IMR-90 (cell line): ENCODE data around the gene SPATA31D1. TPM values are rescaled to one million over a fixed set of nuclear protein-coding genes. Genes with fewer than 3 reads are reported as not detected.

ENCODE experiments used
- ATAC-seq: fragments of 200-7000 bp; cut with Tn5 transposase; 2 replicates; pipeline ENCODE4 v1.9.1; 2020; ENCODE audit warnings: low read depth, mild to moderate bottlenecking, moderate library complexity
- BruUV-seq: library from RNA; stranded (reverse); fragments of 400-500 nt; replicated peaks from 2 replicates; lab custom pipeline; 2021; lab: Mats Ljungman, UMichigan
- CTCF ChIA-PET: fragments of 300-600 bp; formaldehyde crosslinking; extraction: SDS; loops from one replicate; lab custom pipeline; 2021; ENCODE audit warnings: antibody characterized with exemption; lab: Yijun Ruan, JAX
- POLR2A ChIA-PET: fragments of 300-600 bp; sonication (Branson Sonifier 250); formaldehyde crosslinking; loops from one replicate; lab custom pipeline; 2022; ENCODE audit warnings: antibody characterized with exemption; ENCODE audit not compliant: unreplicated experiment; lab: Charles Lee
- DNase-seq: peaks from one replicate; pipeline ENCODE4 v3.0.0; 2013
- H2AFZ ChIP-seq: replicated peaks from 2 replicates; pipeline ENCODE3; 2013; ENCODE audit warnings: low read length, mild to moderate bottlenecking; ENCODE audit not compliant: poor library complexity
- H2AK5ac ChIP-seq: 2 replicates; pipeline ENCODE4 v1.6.1; 2013; ENCODE audit warnings: low read depth, low read length, inconsistent platforms
- H2AK9ac ChIP-seq: replicated peaks from 2 replicates; pipeline ENCODE3; 2013; ENCODE audit warnings: mild to moderate bottlenecking, low read depth, low read length, moderate library complexity; ENCODE audit not compliant: poor library complexity
- H2BK120ac ChIP-seq: 2 replicates; pipeline ENCODE4 v1.6.1; 2013; ENCODE audit warnings: low read depth, low read length, inconsistent platforms
- H2BK15ac ChIP-seq: 3 replicates; pipeline ENCODE4 v1.6.1; 2013; ENCODE audit warnings: low read depth, low read length, inconsistent platforms
- H2BK20ac ChIP-seq: 2 replicates; pipeline ENCODE4 v1.6.1; 2013; ENCODE audit warnings: low read depth, mild to moderate bottlenecking, inconsistent platforms, low read length, moderate library complexity
- H2BK5ac ChIP-seq: 2 replicates; pipeline ENCODE4 v1.6.1; 2013; ENCODE audit warnings: mild to moderate bottlenecking, low read depth, low read length, inconsistent platforms; ENCODE audit not compliant: poor library complexity, severe bottlenecking
- H3K14ac ChIP-seq: replicated peaks from 2 replicates; pipeline ENCODE4 v1.6.1; 2013; ENCODE audit warnings: low read depth, low read length, inconsistent platforms
- H3K18ac ChIP-seq: 2 replicates; pipeline ENCODE4 v1.6.1; 2013; ENCODE audit warnings: low read depth, low read length, control low read depth
- H3K23ac ChIP-seq: 2 replicates; pipeline ENCODE4 v1.6.1; 2013; ENCODE audit warnings: low read depth, low read length, inconsistent platforms
- H3K27ac ChIP-seq: 2 replicates; pipeline ENCODE4 v1.5.1; 2013; ENCODE audit warnings: mild to moderate bottlenecking, control low read depth, low read length; ENCODE audit not compliant: insufficient read depth
- H3K27me3 ChIP-seq: 2 replicates; pipeline ENCODE4 v1.6.1; 2013; ENCODE audit warnings: low read length; ENCODE audit not compliant: control insufficient read depth, insufficient read depth
- H3K36me3 ChIP-seq: 2 replicates; pipeline ENCODE4 v1.6.1; 2013; ENCODE audit warnings: low read length, mixed read lengths; ENCODE audit not compliant: control insufficient read depth, insufficient read depth
- H3K4ac ChIP-seq: 2 replicates; pipeline ENCODE4 v1.6.1; 2013; ENCODE audit warnings: low read depth, low read length, inconsistent platforms
- H3K4me1 ChIP-seq: 2 replicates; pipeline ENCODE4 v1.6.1; 2013; ENCODE audit warnings: low read length, mixed read lengths; ENCODE audit not compliant: control insufficient read depth, insufficient read depth
- H3K4me2 ChIP-seq: 2 replicates; pipeline ENCODE4 v1.6.1; 2013; ENCODE audit warnings: low read depth, mild to moderate bottlenecking, control low read depth, low read length, moderate library complexity
- H3K4me3 ChIP-seq: 2 replicates; pipeline ENCODE4 v1.5.1; 2013; ENCODE audit warnings: low read depth, mild to moderate bottlenecking, control low read depth, low read length, moderate library complexity; ENCODE audit not compliant: insufficient read depth
- H3K56ac ChIP-seq: 2 replicates; pipeline ENCODE4 v1.6.1; 2013; ENCODE audit warnings: low read length, inconsistent platforms; ENCODE audit not compliant: insufficient read depth; ENCODE audit errors: extremely low read depth
- H3K79me1 ChIP-seq, 2 experiments: 2 replicates each; pipeline ENCODE4 v1.6.1; 2013; ENCODE audit warnings: low read length in 2 of 2, inconsistent platforms in 1 of 2, low read depth in 1 of 2
- H3K9ac ChIP-seq: 2 replicates; pipeline ENCODE4 v1.6.1; 2013; ENCODE audit warnings: low read depth, low read length, control low read depth
- H3K9me1 ChIP-seq: 2 replicates; pipeline ENCODE4 v1.6.1; 2013; ENCODE audit warnings: low read length, inconsistent platforms; ENCODE audit not compliant: insufficient read depth
- H3K9me3 ChIP-seq: 2 replicates; pipeline ENCODE4 v1.6.1; 2013; ENCODE audit warnings: low read length; ENCODE audit not compliant: control insufficient read depth, insufficient read depth
- H4K20me1 ChIP-seq: 2 replicates; pipeline ENCODE4 v1.6.1; 2013; ENCODE audit warnings: low read length, inconsistent platforms; ENCODE audit not compliant: insufficient read depth
- H4K5ac ChIP-seq: 2 replicates; pipeline ENCODE4 v1.6.1; 2013; ENCODE audit warnings: mild to moderate bottlenecking, low read depth, low read length, control low read depth
- H4K8ac ChIP-seq, 2 experiments: 2 replicates each; pipeline ENCODE4 v1.6.1; 2013; ENCODE audit warnings: low read depth in 2 of 2, low read length in 2 of 2, control low read depth in 1 of 2, inconsistent platforms in 1 of 2
- H4K91ac ChIP-seq: 2 replicates; pipeline ENCODE4 v1.6.1; 2013; ENCODE audit warnings: low read depth, low read length, inconsistent platforms; ENCODE audit not compliant: insufficient read depth
- CEBPB ChIP-seq: IDR thresholded peaks from 2 replicates; pipeline ENCODE4 v1.6.1; 2012; ENCODE audit warnings: low read depth, low read length, improper control_type of control experiment
- CHD1 ChIP-seq: IDR thresholded peaks from 2 replicates; pipeline ENCODE4 v1.6.1; 2012; ENCODE audit warnings: low read depth, low read length, improper control_type of control experiment
- FOS ChIP-seq: fragments of 150-350 bp; IDR thresholded peaks from 2 replicates; pipeline ENCODE4 v1.6.1; 2016; ENCODE audit warnings: low read depth, low read length
- MAFK ChIP-seq: IDR thresholded peaks from 2 replicates; pipeline ENCODE4 v1.6.1; 2012; ENCODE audit warnings: low read depth, low read length, improper control_type of control experiment
- MAZ ChIP-seq: IDR thresholded peaks from 2 replicates; pipeline ENCODE4 v1.6.1; 2012; ENCODE audit warnings: low read depth, mild to moderate bottlenecking, low read length, improper control_type of control experiment, moderate library complexity, borderline replicate concordance
- MXI1 ChIP-seq: IDR thresholded peaks from 2 replicates; pipeline ENCODE4 v1.6.1; 2012; ENCODE audit warnings: low read depth, mild to moderate bottlenecking, low read length, moderate library complexity, borderline replicate concordance
- NFE2L2 ChIP-seq: fragments of 150-350 bp; IDR thresholded peaks from 2 replicates; pipeline ENCODE4 v1.6.1; 2016; ENCODE audit warnings: low read depth, mild to moderate bottlenecking, low read length
- POLR2A ChIP-seq: IDR thresholded peaks from 2 replicates; pipeline ENCODE4 v1.6.1; 2012; ENCODE audit warnings: mild to moderate bottlenecking, low read depth, low read length
- RCOR1 ChIP-seq: IDR thresholded peaks from 2 replicates; pipeline ENCODE4 v1.6.1; 2012; ENCODE audit warnings: mild to moderate bottlenecking, low read length, improper control_type of control experiment; ENCODE audit not compliant: insufficient replicate concordance
- RFX5 ChIP-seq: IDR thresholded peaks from 2 replicates; pipeline ENCODE4 v1.8.0; 2012; ENCODE audit warnings: low read depth, mild to moderate bottlenecking, low read length, moderate library complexity
- SMC3 ChIP-seq: fragments of 150-350 bp; IDR thresholded peaks from 2 replicates; pipeline ENCODE4 v1.6.1; 2016; ENCODE audit warnings: low read depth, mild to moderate bottlenecking, antibody characterized with exemption, low read length, moderate library complexity
- WGBS, 2 experiments: methylation state at CpG; one replicate each; pipeline versions ENCODE4 v1.1.5 to v1.1.7; 2013; ENCODE audit warnings: missing lambda C conversion rate in 2 of 2; ENCODE audit not compliant: insufficient read length in 1 of 2; ENCODE audit errors: extremely low coverage in 2 of 2; 5-methylcytosine and 5-hydroxymethylcytosine counted together
- dilution Hi-C: fragments of 300-500 bp; cut with HindIII; formaldehyde crosslinking; loops from one replicate; pipeline ENCODE4 v1.14.3; 2018; ENCODE audit warnings: low sequenced_read_pairs; ENCODE audit not compliant: unreplicated experiment
- in situ Hi-C: fragments of 300-500 bp; cut with MboI; formaldehyde crosslinking; loops from 3 replicates; pipeline ENCODE4 v1.14.3; 2019; ENCODE audit warnings: low sequenced_read_pairs, inconsistent platforms, mixed read lengths
- intact Hi-C: fragments of 100-400 bp; cut with micrococcal nuclease; formaldehyde crosslinking; loops from 2 replicates; pipeline ENCODE4 v1.10.0; 2022
- polyA plus RNA-seq, 3 experiments: library from polyadenylated mRNA; depleted of rRNA; stranded (reverse); fragments of >200 nt; gene quantifications; 2 replicates each; pipeline ENCODE4 v1.2.3, GENCODE V29; 2012; ENCODE audit warnings: low replicate concordance in 1 of 3
- total RNA-seq: library from RNA; depleted of rRNA; stranded (reverse); fragments of >200 nt; gene quantifications from 2 replicates; pipeline ENCODE4 v1.2.3, GENCODE V29; 2012
- TF ChIP-seq, protein P1 (sequence below): fragments of 150-350 bp; IDR thresholded peaks from 2 replicates; pipeline ENCODE4 v1.6.1; 2017; ENCODE audit warnings: mild to moderate bottlenecking, antibody characterized with exemption, low read length, low read depth
- TF ChIP-seq, protein P2 (sequence below): fragments of 150-350 bp; IDR thresholded peaks from 2 replicates; pipeline ENCODE4 v1.6.1; 2016; ENCODE audit warnings: low read depth, mild to moderate bottlenecking, low read length, moderate library complexity, borderline replicate concordance
- TF ChIP-seq, protein P3 (sequence below): conservative IDR thresholded peaks from 2 replicates; pipeline ENCODE4 v1.5.1; 2012; ENCODE audit warnings: mild to moderate bottlenecking, low read depth, low read length, improper control_type of control experiment

The SPATA31D1 gene
- total and polyA plus RNA-seq, 2 of the 4 experiments (the other 2 are of a cell fraction), result not detected

DNA sequence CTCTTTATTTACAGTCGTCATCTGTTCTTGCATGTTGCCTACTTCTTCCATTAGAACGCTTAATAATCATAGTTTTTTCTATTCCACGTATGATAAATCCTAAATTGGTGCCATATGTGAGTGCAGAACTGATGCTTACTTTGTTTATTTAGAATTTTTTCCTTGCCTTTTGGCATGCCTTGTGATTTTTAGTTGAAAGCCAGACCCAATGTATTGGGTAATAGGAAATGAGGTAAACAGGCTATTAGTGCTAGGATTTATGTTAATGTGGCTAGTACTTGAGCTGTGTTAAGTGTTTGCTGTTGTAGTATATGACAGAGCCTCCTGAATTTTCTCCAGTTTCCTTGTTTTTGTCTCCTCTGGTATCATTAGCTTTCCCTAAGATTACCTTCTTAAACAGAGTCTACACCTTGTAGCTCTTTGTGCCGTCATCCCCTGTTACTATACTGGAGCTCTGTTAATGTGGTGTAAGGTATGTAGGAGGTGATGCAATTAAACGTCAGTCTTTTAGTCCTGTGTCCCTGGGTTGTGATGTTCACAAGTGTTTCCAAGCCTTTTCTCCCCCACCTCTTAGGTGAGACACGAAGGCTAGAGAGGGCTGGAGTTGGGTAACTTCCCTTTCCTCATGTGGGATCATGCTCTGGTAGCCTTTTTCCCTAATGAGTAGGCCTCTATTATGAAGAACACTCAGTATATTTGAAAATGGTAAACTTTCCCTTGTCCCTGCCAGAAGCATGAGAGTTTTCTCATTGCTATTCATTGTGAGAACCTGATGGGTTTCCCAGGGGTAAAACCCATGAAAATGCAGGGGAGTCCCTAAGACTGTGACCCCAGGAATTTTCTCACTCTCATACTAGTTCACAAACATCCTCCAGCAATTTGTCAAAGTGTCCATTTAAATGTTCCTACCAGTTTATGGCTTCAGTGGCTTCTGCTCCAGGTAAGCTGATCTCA is 24.1 kb upstream of the SPATA31D1 start:
- H3K4me2 ChIP-seq, result no peak overlapping the region
- no peak overlapping the region for H2BK120ac ChIP-seq
- dilution Hi-C loops (no loop called here), in situ Hi-C loops (no loop called here), intact Hi-C loops (no loop called here)
- H2AK5ac ChIP-seq, result no peak overlapping the region
- H3K79me1 ChIP-seq, result no peaks in the 10 kb centered on the region
- peaks cover 3% of the 10 kb centered on the region; the same call in 1 of the 2 replicates for H3K4me1 ChIP-seq
- H4K20me1 ChIP-seq, result no peaks in the 10 kb centered on the region
- no peak overlapping the region for H3K4ac ChIP-seq
- no peak overlapping the region for H2BK20ac ChIP-seq
- H4K8ac ChIP-seq, result no peak overlapping the region
- H3K9me1 ChIP-seq, result no peaks in the 10 kb centered on the region
- WGBS, 2 experiments, result no CpG with 5 or more reads among the region's 6 CpGs
- peak; percentile 15 for DNase-seq
- H4K5ac ChIP-seq, result no peak overlapping the region
- no peak overlapping the region for H3K14ac ChIP-seq
- H4K91ac ChIP-seq, result no peak overlapping the region
- BruUV-seq, result no TSS peak
- H2BK5ac ChIP-seq, result no peak overlapping the region
- POLR2A ChIA-PET, result no interaction called here
- H2BK15ac ChIP-seq, result no peak overlapping the region
- CTCF ChIA-PET, result interaction anchor here (0.6 to 1.0 kb wide), 2 partner anchors 12 to 1243 kb away, joined by 3 to 4 read pairs; no protein-coding TSS in a partner anchor
- H3K9ac ChIP-seq, result no peak overlapping the region
- H3K56ac ChIP-seq, result no peak overlapping the region
- H3K27ac ChIP-seq, result no peak overlapping the region
- H2AK9ac ChIP-seq, result no peak overlapping the region
- no peak overlapping the region for H2AFZ ChIP-seq
- no peak overlapping the region for H3K23ac ChIP-seq
- H3K9me3 ChIP-seq, result peaks cover 2% of the 10 kb centered on the region; the same call in 1 of the 2 replicates
- H3K27me3 ChIP-seq, result no peaks in the 10 kb centered on the region; the same call in none of the 2 replicates
- H3K18ac ChIP-seq, result no peak overlapping the region
- ATAC-seq, result no peak
- no peaks in the 10 kb centered on the region for H3K36me3 ChIP-seq
- H3K4me3 ChIP-seq, result no peak overlapping the region
- no peak for TF ChIP-seq CHD1
- no peak for TF ChIP-seq SMC3
- TF ChIP-seq, protein P1, sequence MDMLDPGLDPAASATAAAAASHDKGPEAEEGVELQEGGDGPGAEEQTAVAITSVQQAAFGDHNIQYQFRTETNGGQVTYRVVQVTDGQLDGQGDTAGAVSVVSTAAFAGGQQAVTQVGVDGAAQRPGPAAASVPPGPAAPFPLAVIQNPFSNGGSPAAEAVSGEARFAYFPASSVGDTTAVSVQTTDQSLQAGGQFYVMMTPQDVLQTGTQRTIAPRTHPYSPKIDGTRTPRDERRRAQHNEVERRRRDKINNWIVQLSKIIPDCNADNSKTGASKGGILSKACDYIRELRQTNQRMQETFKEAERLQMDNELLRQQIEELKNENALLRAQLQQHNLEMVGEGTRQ, result no peak
- no peak for TF ChIP-seq FOS
- no peak for TF ChIP-seq RFX5
- TF ChIP-seq NFE2L2, result no peak
- no peak for TF ChIP-seq CEBPB
- TF ChIP-seq, protein P2, sequence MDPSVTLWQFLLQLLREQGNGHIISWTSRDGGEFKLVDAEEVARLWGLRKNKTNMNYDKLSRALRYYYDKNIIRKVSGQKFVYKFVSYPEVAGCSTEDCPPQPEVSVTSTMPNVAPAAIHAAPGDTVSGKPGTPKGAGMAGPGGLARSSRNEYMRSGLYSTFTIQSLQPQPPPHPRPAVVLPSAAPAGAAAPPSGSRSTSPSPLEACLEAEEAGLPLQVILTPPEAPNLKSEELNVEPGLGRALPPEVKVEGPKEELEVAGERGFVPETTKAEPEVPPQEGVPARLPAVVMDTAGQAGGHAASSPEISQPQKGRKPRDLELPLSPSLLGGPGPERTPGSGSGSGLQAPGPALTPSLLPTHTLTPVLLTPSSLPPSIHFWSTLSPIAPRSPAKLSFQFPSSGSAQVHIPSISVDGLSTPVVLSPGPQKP, result no peak
- no peak for TF ChIP-seq RCOR1
- no peak for TF ChIP-seq MAZ
- no peak for TF ChIP-seq MAFK
- no peak for TF ChIP-seq MXI1
- TF ChIP-seq, protein P3, sequence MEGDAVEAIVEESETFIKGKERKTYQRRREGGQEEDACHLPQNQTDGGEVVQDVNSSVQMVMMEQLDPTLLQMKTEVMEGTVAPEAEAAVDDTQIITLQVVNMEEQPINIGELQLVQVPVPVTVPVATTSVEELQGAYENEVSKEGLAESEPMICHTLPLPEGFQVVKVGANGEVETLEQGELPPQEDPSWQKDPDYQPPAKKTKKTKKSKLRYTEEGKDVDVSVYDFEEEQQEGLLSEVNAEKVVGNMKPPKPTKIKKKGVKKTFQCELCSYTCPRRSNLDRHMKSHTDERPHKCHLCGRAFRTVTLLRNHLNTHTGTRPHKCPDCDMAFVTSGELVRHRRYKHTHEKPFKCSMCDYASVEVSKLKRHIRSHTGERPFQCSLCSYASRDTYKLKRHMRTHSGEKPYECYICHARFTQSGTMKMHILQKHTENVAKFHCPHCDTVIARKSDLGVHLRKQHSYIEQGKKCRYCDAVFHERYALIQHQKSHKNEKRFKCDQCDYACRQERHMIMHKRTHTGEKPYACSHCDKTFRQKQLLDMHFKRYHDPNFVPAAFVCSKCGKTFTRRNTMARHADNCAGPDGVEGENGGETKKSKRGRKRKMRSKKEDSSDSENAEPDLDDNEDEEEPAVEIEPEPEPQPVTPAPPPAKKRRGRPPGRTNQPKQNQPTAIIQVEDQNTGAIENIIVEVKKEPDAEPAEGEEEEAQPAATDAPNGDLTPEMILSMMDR, result no peak
- no peak for TF ChIP-seq POLR2A
